Measurements from ENCODE around the gene JAK1.
"Not testable (repeated sequence)": the region's sequence is repeated elsewhere in the genome, so short reads cannot be mapped to it uniquely, and the experiment has no call there.

The JAK1 gene

GRCh38 chr1:64922336-64922735 lies 44.0 kb downstream of the JAK1 start:
- no peak for DNase-seq (ENCODE audit: low spot score)

DNA sequence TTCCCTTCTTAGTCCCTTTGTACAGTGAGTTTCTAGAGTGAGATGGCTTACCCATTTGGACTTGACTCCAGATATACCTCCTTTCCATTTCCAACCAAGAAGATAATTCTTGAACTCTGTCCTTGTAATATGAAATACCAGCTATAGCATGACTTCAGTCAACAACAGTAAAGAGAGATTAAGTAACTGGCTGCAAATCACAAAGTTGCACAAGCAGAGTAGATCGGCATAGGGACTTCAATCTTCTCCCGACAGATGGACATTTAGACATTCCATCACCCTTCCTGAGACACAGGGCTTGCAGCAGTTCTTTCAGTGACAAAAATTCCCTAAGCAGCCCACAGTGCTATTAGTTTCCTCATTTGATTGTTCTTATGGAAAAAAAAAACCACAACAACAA lies 44.6 kb downstream of the JAK1 start:
- DNase-seq (ENCODE audit: low spot score), result no peak

- no peak for DNase-seq (ENCODE audit: low spot score)
Measured at GRCh38 chr1:64920941-64921589, 45.3 kb downstream of the JAK1 start.

- DNase-seq (ENCODE audit: low spot score), result not testable (repeated sequence)
Measured at GRCh38 chr1:64919120-64919519, 47.2 kb downstream of the JAK1 start.

DNA sequence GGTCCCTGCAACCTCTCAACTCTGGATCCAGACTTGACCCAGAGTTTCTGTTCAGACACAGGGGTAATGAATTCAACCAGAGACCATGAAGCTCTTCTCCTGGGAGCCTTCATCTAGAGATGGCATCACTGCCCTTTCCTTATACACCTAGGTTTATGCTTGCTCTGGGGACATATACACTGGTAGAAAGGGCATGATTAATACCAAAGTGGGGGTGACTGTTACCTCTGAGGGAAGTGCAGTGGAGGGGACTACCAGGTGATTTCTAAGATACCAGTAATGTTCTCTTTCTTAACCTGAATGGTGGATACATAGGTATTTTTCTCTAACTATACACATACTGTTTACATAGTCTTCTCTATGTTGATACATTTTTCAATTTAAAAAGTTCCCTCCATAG lies 48.4 kb downstream of the JAK1 start:
- no peak for DNase-seq (ENCODE audit: low spot score)

GRCh38 chr1:64917328-64917861 lies 49.0 kb downstream of the JAK1 start:
- DNase-seq (ENCODE audit: low spot score), result peak; percentile 85

GRCh38 chr1:64915381-64916274 lies 50.7 kb downstream of the JAK1 start:
- peak; percentile 27 for DNase-seq (ENCODE audit: low spot score)

GRCh38 chr1:64913361-64914015 lies 52.9 kb downstream of the JAK1 start:
- DNase-seq (ENCODE audit: low spot score), result no peak

DNA sequence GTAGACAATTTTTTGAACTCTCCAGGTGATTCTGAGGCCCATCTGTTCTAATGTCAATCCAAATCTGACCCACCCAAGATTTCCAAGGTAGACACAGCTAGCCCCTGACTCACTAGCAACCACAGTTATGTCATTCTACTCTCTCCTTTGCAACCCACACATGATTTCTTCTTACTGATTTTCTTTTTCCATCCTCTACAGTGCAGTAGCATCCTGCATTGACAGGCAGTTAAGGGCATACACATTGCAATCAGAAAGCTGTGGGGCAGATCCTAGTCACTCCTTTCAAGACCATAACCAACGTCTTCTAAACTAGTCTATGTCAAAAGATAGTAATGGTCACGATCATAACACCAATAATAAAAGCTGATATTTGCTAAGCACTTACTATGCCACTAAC lies 54.2 kb downstream of the JAK1 start:
- no peak for DNase-seq (ENCODE audit: low spot score)

- DNase-seq (ENCODE audit: low spot score), result no peak
Measured at GRCh38 chr1:64911326-64911725, 55.0 kb downstream of the JAK1 start.

- DNase-seq (ENCODE audit: low spot score), result no peak
Measured at GRCh38 chr1:64909031-64909430, 57.3 kb downstream of the JAK1 start.

- DNase-seq (ENCODE audit: low spot score), result no peak
Measured at GRCh38 chr1:64908575-64908974, 57.8 kb downstream of the JAK1 start.

- DNase-seq (ENCODE audit: low spot score), result no peak
Measured at GRCh38 chr1:64906447-64906846, 59.9 kb downstream of the JAK1 start.

DNA sequence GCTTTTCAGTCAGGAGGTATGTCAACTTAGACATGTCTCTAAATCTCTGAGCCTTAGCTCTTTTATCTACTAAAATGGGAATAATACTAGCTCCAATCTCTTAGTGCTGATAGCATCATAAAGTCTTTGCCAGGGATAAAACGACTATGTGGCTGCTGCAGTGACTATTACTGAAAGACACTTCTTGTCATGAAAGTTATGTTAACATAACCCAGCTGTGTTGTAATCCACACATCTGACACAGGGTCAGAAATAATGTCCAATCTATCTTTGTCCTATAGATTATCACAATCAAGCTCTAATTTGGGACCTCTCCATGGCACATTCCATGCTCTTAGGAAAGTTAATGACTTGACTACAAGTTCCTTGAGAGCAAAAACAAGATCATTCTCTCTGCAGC lies 62.8 kb downstream of the JAK1 start:
- DNase-seq (ENCODE audit: low spot score), result no peak

DNA sequence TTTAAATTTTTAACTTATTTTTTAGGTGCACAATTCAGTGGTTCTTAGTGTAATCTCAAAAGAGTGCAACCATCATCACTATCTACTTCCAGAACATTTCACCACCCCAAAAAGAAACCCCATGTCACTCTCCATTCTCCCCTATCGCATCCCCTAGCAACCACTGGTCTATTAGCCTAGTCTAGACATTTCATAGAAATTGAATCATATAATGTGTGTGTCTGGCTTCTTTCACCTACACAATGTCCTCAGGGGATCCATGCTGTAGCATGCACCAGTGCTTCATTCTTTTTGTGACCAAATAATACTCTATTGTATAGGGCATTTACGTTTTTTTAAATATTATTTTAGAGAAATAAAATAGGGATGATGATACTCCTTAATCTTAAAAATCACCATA lies 64.7 kb downstream of the JAK1 start:
- DNase-seq (ENCODE audit: low spot score), result no peak

GRCh38 chr1:64900916-64901315 lies 65.4 kb downstream of the JAK1 start:
- no peak for DNase-seq (ENCODE audit: low spot score)

GRCh38 chr1:64898107-64898861 lies 68.1 kb downstream of the JAK1 start:
- peak; percentile 84 for DNase-seq (ENCODE audit: low spot score)

- DNase-seq (ENCODE audit: low spot score), result no peak
Measured at GRCh38 chr1:64896551-64896950, 69.8 kb downstream of the JAK1 start.

GRCh38 chr1:64895500-64895899 lies 70.8 kb downstream of the JAK1 start:
- no peak for DNase-seq (ENCODE audit: low spot score)

GRCh38 chr1:64894438-64895196 lies 71.7 kb downstream of the JAK1 start:
- no peak for DNase-seq (ENCODE audit: low spot score)

DNA sequence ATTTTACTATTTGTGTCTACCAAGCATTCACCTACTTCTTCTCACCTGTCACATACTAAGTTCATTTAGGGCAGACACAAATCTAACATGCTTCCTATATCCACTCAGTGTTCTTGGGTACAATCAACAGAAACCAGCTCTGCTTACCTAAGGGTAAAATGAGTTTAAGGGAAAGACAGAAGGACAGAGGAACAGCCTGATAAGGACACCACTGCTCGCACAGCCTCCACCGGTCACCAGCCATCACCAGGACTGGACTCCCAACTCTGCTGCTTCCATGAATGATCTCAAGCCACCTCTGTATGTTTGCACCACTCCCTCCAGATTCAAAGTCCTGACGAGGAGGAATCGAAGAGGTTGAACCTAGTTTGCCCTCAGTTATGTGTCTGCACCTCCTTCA lies 72.4 kb downstream of the JAK1 start:
- DNase-seq (ENCODE audit: low spot score), result no peak
